Right lobe of liver (tissue), 6 donors: Measurements from ENCODE around the gene PLXNA1. TPM values are rescaled to one million over a fixed set of nuclear protein-coding genes. Genes with fewer than 3 reads are reported as not detected.

Source experiments
- ATAC-seq, 4 donors: fragments of 200-7000 bp; cut with Tn5 transposase; one replicate each; pipeline ENCODE4 v1.9.1; 2020; ENCODE audit warnings: mild to moderate bottlenecking in 4 of 4, moderate library complexity in 4 of 4
- DNase-seq, 3 donors: peaks; one replicate each; pipeline ENCODE4 v3.0.0-alpha.2; 2020
- H3K27ac ChIP-seq, 3 donors: fragments of 200-600 bp; one replicate each; pipeline ENCODE4 v1.8.0; 2022
- H3K27me3 ChIP-seq, 2 donors: fragments of 200-600 bp; one replicate each; pipeline ENCODE4 v1.8.0; 2022
- H3K36me3 ChIP-seq, 4 donors: fragments of 200-600 bp; sonication (generic) in 1 of 4; one replicate each; pipeline versions ENCODE4 v1.5.1 to v1.8.0; 2017 to 2022; ENCODE audit warnings: control low read depth in 1 of 4
- H3K4me1 ChIP-seq, 4 donors: fragments of 200-600 bp; sonication (generic) in 1 of 4; one replicate each; pipeline versions ENCODE4 v1.5.1 to v1.8.0; 2017 to 2022; ENCODE audit warnings: control low read depth in 1 of 4
- H3K4me3 ChIP-seq, 3 donors: fragments of 200-600 bp; one replicate each; pipeline ENCODE4 v1.8.0; 2022
- H3K9me3 ChIP-seq, 4 donors: fragments of 200-600 bp; sonication (generic) in 1 of 4; one replicate each; pipeline versions ENCODE4 v1.5.1 to v1.8.0; 2017 to 2022; ENCODE audit warnings: control low read depth in 1 of 4
- CTCF ChIP-seq, 4 donors: fragments of 200-600 bp in 3 of 4; fragments of 450-650 bp in 1 of 4; IDR thresholded peaks; one replicate each; pipeline versions ENCODE4 v1.5.1 to v1.8.0; 2016 to 2022; ENCODE audit warnings: antibody characterized with exemption in 4 of 4, mild to moderate bottlenecking in 2 of 4
- POLR2A ChIP-seq: fragments of 450-650 bp; IDR thresholded peaks from one replicate; pipeline ENCODE4 v1.6.1; 2017; ENCODE audit warnings: antibody characterized with exemption, mild to moderate bottlenecking
- WGBS: methylation state at CpG from one replicate; pipeline ENCODE4 v1.1.6; 2018; ENCODE audit warnings: low coverage, low lambda C conversion rate; ENCODE audit not compliant: insufficient coverage; ENCODE audit errors: missing lambda C conversion rate; 5-methylcytosine and 5-hydroxymethylcytosine counted together
- intact Hi-C, 2 donors: fragments of 100-400 bp; cut with DNase I; formaldehyde crosslinking; loops; one replicate each; pipeline versions ENCODE4 v1.11.2 to v1.14.1; 2022
- total RNA-seq, 6 experiments: library from RNA; depleted of rRNA in 2 of 6; stranded (reverse); fragments of >200 nt in 2 of 6; fragmentation: NEBNext Ultra II Directional in 3 of 6; extraction: Animal tissue kit (Norgen Biotek cat#: 25700) in 3 of 6; gene quantifications; one replicate each; pipeline versions ENCODE4 v1.1.0 to v1.2.4, GENCODE V29; 2016 to 2023
- donor health status: DM: no; HTN: yes; CAD: no.
- donor health status: DM: no; HTN: no; CAD: no.
- donor health status: DM: no; HTN: no; CAD: no.
- donor health status: DM: no; HTN: yes; CAD: no.
- donor health status: DM: no; HTN: yes; CAD: no.

Gene PLXNA1
- total RNA-seq, 6 experiments from 2014 or later, result 2.0 to 8.7 (median 5.6) TPM

GRCh38 chr3:126952261-126952982 is 30.5 kb upstream of the PLXNA1 start:
- no peak overlapping the region for H3K4me3 ChIP-seq
- ATAC-seq, result no peak
- H3K27me3 ChIP-seq, result no peaks in the 10 kb centered on the region
- no peaks in the 10 kb centered on the region for H3K36me3 ChIP-seq
- no peaks in the 10 kb centered on the region for H3K9me3 ChIP-seq
- WGBS, result 90% methylated on average over 4 of the region's 10 CpGs
- no peaks in the 10 kb centered on the region for H3K4me1 ChIP-seq
- TF ChIP-seq POLR2A (no peak), CTCF (IDR thresholded peaks at IDR 0.05) (no peak)
- H3K27ac ChIP-seq, result no peak overlapping the region
- no peak for DNase-seq
- intact Hi-C loops, result no loop called here

- intact Hi-C loops, result no loop called here
Observed at GRCh38 chr3:126952983-126953660, 29.8 kb upstream of the PLXNA1 start.

GRCh38 chr3:126954141-126954842 is 28.6 kb upstream of the PLXNA1 start:
- no CpG with 5 or more reads among the region's 10 CpGs for WGBS

More at GRCh38 chr3:126952983-126953660, 29.8 kb upstream of the PLXNA1 start:
- H3K4me3 ChIP-seq, result no peak overlapping the region
- 91% methylated on average over 8 of the region's 12 CpGs for WGBS
- no peaks in the 10 kb centered on the region for H3K36me3 ChIP-seq
- no peak for ATAC-seq
- H3K4me1 ChIP-seq, result no peaks in the 10 kb centered on the region
- no peaks in the 10 kb centered on the region for H3K27me3 ChIP-seq
- H3K9me3 ChIP-seq, result no peaks in the 10 kb centered on the region
- no peak overlapping the region for H3K27ac ChIP-seq
- DNase-seq, result no peak
- TF ChIP-seq CTCF (IDR thresholded peaks at IDR 0.05), result no peak
- no peak for TF ChIP-seq POLR2A

More at GRCh38 chr3:126954141-126954842, 28.6 kb upstream of the PLXNA1 start:
- intact Hi-C loops, result no loop called here
- Histone ChIP-seq H3K27me3 (no peaks in the 10 kb centered on the region), H3K36me3 (no peaks in the 10 kb centered on the region), H3K9me3 (no peaks in the 10 kb centered on the region), H3K4me1 (no peaks in the 10 kb centered on the region), H3K4me3 (no peak overlapping the region), H3K27ac (no peak overlapping the region)
- DNase-seq, result peak in 1 of 3 donors; percentile 14
- TF ChIP-seq CTCF (IDR thresholded peaks at IDR 0.05), result no peak
- TF ChIP-seq POLR2A, result no peak
- peak; percentile 9 to 43 (median 18) for ATAC-seq
